NCI-H1092 treated with DMSO at 0.1 percent for 48 hours (cell line): Measurements from ENCODE around the gene CCDC57.

ENCODE experiments used
- DNase-seq: peaks from one replicate; lab custom pipeline; 2025; lab: John Stamatoyannopoulos, UW

CCDC57 gene

DNA sequence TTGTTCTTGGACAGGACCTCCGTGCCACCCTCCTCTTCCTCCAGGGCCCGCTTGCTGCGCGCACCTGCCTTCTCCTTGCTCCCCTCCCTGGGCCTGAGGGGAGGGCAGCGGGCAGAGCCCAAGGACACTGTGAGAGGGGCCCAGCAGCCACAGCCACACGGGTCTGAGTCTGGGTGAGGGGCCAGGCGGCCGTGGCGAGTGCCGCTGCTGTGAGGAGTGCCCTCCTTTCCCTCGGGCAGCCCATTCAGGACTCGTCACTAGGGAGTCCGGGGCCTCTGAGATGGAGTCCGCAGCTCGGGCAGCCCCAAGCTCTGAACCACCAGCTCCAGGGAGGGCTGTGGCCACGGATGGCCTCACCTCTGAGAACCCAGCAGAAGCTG lies 152.7 kb downstream of the CCDC57 start:
- DNase-seq, result no peak

DNA sequence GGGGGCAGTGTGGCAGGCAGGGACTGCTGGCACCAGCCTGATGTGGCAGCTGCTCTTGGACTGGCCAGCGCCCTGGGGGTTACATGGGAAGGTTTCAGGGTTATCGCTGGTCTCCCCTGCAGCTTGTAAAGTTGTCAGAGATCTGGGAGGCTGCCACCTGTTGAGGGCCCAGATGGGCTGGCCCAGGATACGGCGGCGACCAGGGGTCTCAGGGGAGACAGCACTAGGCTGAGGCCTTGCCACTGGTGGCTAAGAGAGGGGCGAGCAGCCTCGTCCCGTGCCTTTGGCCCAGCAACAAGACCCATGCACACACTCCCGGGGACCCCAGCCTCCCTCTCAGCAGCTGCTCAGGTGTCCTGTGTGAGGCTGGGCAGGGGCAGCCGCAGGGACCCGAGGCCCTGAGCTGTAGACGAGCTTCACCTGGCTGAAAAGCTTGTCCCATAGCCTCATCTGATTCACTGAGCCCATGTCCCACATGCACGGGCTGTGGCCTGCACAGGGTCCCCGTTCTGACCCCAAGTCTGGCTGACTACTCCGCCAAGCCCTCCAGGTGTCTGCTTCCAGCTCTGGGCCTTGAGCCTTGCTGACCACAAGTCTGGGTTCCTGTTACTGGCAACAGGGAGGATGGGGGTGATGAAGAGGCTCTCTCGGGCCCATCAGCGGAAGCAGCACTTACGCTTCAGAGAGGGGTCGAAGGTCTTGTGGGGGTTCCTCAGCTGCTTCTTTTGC lies 153.2 kb downstream of the CCDC57 start:
- DNase-seq, result no peak

DNA sequence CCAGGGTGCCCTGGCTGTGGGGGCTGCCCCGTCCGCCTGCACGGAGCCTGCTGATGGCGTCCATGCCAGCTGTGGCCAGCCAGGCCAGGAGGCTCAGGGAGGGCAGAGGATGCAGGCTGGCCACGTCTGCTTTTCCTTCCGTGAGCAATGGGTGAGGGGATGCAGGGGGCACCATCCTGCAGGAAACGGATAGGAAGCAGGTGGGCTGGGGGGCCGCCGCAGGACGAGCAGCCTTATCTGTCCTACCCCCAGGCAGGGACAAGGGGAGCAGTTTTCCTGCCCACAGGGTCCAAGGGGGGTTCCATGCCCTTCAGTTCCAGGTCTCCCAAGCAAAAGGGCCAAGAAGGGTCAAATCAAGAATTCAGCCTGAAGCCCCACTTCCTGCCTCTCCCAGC lies 153.8 kb downstream of the CCDC57 start:
- no peak for DNase-seq

DNA sequence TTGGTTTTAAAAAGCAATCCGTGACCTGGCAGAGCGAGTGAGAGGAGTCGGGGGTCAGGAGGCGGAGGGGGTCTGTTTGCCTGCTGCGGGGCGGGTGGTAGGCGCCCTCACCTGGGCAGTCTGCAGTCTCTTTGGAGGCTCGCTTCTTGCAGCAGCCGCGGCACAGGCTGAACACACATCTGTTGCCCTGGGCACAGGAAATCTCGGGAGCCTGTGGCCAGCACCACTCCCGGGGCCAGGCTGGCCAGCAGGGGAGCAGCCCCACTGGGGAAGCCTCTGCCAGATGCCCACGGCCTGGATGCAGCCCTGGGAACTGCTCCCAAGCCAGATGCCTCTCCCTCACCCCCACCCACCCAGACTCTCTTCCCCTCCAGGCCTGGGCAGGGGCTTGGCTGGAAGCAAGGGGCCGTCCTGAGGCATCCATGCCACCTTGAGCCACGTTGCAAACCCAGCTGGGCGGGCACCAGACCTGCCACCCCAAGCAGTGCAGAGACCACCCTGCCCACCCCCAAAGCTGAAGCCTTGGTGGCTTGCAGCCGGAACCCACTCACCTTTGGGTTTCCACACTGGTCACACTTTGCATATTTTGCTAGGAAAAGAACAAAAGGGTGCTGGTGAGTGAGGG lies 154.3 kb downstream of the CCDC57 start:
- DNase-seq, result no peak

DNA sequence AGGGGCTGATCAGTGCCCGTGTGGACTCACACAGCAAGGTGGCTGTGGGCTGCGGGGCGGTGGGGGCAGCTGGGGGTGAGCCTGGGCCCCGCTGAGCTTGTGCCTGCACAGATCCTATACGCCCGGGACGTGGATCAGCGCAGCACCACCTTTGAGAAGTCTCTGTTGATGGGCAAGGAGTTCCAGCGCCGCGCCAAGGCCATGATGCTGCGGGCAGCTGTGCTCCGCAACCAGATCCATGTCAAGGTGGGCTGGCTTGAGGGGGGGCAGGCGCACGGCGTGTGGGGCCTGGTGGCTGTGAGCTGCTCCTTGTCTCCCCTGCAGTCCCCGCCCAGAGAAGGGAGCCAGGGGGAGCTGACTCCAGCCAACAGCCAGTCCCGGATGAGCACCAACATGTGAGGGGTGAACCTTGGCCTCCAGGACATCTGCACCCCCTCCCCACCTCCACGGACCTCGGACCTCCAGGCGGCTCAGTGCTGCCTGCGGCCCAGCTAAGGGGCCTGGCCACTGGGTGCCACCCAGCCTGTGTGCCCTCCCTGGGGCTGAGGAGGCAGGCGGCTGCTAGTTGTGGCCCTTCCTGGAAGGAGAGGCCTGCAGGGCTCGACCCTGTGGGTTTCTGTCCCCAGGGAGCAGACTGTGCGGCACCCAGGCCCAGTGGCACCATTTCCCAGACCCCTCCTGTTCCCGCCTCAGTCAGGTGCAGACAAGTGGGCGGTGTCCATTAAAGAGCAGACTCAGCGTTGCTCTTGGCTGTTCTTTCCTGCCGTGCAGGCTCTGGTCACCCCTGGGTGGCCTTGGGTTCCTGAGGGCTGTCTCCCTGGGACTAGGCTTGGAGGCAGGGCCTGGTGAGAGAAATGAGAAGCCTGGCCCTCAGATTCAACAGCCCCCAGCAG lies 155.7 kb downstream of the CCDC57 start:
- no peak for DNase-seq

DNA sequence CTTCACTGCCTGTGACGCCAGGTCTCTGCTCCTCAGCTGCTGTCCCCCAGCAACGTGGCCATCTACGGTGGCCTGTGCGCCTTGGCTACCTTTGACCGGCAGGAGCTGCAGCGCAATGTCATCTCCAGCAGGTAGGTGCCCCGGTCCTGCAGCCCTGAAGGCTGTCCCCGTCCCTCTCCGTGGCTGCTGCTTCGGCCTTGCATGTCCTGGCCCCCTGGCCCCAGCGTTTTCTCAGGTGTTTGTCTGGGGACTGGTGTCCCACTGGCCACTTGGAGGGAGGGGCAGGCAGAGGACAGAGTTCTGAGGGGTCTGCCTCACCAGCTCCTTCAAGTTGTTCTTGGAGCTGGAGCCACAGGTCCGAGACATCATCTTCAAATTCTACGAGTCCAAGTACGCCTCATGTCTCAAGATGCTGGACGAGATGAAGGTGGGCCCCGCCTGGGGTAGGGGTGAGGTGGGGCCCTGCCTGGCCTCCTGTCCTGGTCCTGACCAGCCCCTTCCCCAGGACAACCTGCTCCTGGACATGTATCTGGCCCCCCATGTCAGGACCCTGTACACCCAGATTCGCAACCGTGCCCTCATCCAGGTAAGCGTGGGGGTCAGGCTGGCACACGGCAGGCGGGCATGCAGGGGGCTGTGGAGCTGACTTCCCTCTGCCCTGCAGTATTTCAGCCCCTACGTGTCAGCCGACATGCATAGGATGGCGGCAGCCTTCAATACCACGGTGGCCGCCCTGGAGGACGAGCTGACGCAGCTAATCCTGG lies 156.5 kb downstream of the CCDC57 start:
- DNase-seq, result no peak

DNA sequence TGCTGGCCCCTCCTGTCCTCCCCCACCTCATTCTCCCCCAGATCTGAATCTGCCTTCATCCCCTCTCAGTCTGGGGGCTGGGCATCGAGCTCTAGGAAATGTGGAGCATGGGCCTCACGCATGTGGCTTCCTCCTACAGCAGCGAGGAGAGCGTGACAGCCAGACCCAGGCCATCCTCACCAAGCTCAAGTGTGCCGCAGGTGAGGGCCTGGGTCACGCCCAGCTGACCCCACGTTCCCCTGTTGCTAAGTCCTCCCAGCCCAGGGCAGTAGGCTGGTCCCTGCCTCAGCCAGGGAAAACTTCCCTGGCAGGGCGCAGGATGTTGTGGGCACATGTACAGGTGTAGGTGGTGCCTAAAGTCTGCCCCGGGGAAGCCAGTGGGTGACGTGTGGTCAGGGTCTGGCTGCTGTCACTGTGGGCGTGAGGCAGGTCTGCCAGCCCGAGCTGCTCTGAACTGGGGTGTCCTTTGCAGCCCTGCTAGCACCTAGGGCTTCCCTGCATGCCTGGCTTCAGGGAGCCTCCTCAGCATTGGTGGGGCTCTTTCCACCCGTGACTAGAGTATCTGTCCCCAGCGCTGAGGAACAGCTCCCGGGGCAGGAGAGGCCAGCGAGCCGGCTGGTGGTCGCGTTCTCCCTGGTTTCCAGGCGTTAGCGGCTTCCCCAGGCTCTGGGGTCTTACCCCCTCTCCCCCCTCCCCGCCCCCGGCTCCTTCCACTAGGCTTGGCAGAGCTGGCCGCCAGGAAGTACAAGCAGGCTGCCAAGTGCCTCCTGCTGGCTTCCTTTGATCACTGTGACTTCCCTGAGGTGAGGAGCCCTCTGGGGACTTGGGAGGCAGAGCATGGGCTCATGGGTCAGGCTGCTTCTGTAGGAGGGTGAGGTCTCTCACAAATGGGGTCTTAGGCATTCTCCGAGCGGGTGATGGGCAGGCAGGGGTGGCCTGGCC lies 157.3 kb downstream of the CCDC57 start:
- DNase-seq, result no peak

DNA sequence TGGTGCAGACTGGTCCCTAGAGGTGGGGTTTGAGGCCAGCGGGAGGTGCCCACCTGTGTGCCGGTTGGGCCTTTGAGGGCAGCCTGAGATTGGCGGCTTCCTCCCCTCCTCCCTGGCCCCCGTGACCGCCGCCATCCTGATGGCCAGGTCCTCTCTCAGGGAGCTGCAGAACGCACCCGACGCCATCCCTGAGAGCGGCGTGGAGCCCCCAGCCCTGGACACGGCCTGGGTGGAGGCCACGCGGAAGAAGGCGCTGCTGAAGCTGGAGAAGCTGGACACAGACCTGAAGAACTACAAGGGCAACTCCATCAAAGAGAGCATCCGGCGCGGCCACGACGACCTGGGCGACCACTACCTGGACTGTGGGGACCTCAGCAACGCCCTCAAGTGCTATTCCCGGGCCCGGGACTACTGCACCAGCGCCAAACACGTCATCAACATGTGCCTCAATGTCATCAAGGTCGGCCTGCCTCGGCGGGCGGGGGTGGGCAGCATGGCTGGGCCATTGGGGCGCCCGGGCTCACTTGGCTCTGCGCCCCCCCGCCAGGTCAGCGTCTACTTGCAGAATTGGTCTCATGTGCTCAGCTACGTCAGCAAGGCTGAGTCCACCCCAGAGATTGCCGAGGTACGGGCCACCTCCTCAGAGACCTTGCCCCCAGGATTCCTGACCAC lies 158.2 kb downstream of the CCDC57 start:
- no peak for DNase-seq

DNA sequence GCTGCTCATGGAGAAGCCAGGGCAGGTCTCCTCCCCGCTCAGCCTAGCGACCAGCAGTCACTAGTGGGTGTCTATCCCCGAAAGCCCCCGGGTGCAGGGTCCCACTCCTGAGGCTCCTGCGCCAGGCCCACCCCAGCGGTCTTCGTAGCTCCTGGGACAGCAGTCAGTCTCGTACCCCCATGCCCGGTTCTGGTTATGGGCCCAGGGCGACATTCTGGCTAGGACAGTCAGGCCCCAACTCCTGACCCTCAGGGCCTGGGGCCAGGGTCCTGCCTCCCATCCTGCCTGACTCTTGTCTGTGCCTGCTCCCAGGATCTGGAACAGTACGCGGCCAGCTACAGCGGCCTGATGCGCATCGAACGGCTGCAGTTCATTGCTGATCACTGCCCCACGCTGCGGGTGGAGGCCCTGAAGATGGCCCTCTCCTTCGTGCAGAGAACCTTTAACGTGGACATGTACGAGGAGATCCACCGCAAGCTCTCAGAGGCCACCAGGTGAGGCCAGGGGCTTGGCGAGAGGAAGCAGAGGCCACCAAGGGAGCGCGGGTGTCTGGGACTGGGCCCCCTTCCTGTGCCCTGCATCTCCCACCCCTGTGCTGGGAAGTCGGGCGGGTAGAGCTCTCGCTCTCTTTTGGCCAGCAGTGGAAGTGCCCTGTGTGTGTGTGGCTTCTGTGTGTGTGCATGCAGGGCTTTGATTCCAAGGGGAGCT lies 158.9 kb downstream of the CCDC57 start:
- DNase-seq, result no peak

DNA sequence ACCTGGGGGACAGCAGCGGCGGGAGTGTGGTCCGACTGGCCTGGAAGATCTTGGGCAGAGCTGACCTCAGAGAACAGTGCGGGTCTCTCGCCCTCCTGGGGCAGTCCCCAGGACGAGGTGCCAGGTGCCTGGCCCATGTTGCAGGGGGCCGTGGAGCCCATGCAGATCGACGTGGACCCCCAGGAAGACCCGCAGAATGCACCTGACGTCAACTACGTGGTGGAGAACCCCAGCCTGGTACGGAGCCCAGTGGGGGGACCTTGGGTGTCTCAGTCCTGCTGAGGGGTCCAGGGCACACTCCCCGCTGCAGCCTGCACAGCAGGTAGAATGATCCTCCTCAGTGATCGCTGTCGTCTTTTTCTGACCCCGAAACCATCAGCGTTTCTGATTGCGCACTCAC lies 159.5 kb downstream of the CCDC57 start:
- DNase-seq, result no peak

DNA sequence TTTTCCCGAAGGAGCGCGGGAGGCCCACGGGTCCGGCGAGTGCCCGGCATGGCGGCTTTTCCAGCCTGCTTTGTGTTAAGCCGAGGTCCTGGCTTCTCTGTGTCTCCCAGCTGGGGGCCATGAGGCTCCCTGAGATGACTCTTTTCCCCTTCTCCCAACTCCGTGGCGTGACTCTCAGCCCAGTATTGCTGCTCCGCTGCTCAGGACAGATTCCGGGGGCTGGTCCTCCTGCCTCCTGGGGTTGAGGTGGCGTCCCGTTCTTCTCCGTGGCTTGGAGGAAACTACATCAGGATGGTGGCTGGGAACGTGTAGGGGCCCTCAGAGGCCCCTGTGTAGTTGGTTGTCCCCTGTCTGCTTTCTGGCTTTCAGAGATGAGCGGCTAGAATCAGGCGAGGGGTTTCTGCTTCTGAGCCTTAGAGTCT lies 160.0 kb downstream of the CCDC57 start:
- DNase-seq, result no peak

DNA sequence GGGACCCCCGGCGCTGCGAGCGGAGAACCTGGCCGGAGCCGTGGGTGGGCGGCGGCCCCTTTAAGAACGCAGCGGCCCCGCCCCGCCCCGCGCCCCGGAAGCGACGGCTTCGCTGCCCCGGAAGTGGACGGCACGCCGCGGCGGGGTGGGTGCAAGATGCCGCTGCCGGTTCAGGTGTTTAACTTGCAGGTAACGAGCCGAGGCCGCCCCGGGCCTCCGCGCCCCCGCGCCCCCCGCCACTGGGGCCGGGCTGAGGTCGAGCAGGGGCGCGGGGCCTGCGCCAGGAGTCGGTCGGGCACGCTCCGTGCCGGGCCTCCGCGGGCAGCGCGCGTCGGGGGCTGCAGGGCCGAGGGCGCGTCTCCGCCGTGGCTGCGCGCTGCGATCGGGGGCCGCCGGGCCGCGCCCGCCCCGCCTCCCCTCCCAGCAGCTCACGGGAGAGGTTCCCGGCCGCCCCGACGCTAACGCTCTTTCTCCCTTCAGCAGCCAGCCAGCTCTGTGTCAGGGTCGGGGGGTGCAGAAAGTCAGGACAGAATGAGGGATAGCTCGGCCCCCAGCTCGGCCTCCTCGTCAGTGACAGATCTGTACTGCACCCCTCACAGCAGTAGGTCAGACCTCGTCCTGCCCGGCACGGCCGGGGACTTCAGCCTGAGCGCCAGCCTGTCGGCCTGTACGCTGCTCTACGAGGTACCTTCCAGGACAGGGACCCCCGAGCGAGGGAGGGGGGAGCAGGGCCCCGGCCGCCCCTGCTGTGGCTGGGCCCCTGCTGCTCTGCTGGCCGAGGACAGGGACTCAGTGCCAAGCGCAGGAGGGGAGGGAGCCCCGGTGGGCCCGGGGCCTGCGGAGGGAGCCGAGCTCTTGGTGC lies 160.6 kb downstream of the CCDC57 start, which contains the start of the genes GPS1 and RFNG:
Gene GPS1, plus strand, starts transcription at position 123 of the 862 bp plus-strand sequence. Its CDS starts 34 bp downstream, at position 157.
Gene RFNG, minus strand, starts transcription at position 36 of the 862 bp plus-strand sequence. CDS start 45 bp downstream, outside the sequence.
- DNase-seq, result peak; percentile 67
